Breast epithelium (tissue), 4 donors: Measurements from ENCODE around the gene FGF10. TPM values are rescaled to one million over a fixed set of nuclear protein-coding genes. Genes with fewer than 3 reads are reported as not detected.

Experiments
- DNase-seq, 2 donors: peaks; one replicate each; pipeline ENCODE4 v3.0.0-alpha.2; 2019; ENCODE audit warnings: low spot score in 2 of 2
- H3K27ac ChIP-seq, 2 donors: fragments of 200-600 bp; sonication (generic) in 1 of 2; one replicate each; pipeline ENCODE4 v1.5.1; 2016 to 2019; ENCODE audit warnings: mild to moderate bottlenecking in 1 of 2
- H3K27me3 ChIP-seq, 2 donors: fragments of 200-600 bp; sonication (generic) in 1 of 2; one replicate each; pipeline versions ENCODE4 v1.5.1 to v1.6.0; 2017 to 2019; ENCODE audit warnings: control low read depth in 1 of 2, mild to moderate bottlenecking in 1 of 2
- H3K36me3 ChIP-seq: fragments of 200-600 bp; one replicate; pipeline ENCODE4 v1.5.1; 2019
- H3K4me1 ChIP-seq, 2 donors: fragments of 200-600 bp; sonication (generic); one replicate each; pipeline ENCODE4 v1.5.1; 2016 to 2019; ENCODE audit warnings: control low read depth in 1 of 2
- H3K4me3 ChIP-seq, 3 donors: fragments of 200-600 bp; sonication (generic); 1 replicate in 2 of 3; 2 replicates in 1 of 3; pipeline ENCODE4 v1.5.1; 2016 to 2019; ENCODE audit warnings: mild to moderate bottlenecking in 3 of 3, moderate library complexity in 2 of 3
- H3K9me3 ChIP-seq, 2 donors: fragments of 200-600 bp; sonication (generic) in 1 of 2; one replicate each; pipeline ENCODE4 v1.5.1; 2016 to 2019; ENCODE audit warnings: control low read depth in 1 of 2
- POLR2A ChIP-seq: fragments of 450-650 bp; IDR thresholded peaks from one replicate; pipeline ENCODE4 v1.6.1; 2016; ENCODE audit warnings: antibody characterized with exemption, mild to moderate bottlenecking, moderate library complexity
- POLR2AphosphoS5 ChIP-seq, 3 donors: sonication (generic); formaldehyde crosslinking; IDR thresholded peaks; one replicate each; pipeline ENCODE4 v1.6.1; 2017; ENCODE audit warnings: antibody characterized with exemption in 3 of 3
- intact Hi-C: fragments of 100-400 bp; cut with DNase I; formaldehyde crosslinking; loops from one replicate; pipeline ENCODE4 v1.15.1; 2023; ENCODE audit warnings: low total_unique reads
- total RNA-seq, 3 donors: library from RNA; depleted of rRNA; stranded (reverse); fragments of >200 nt; gene quantifications; one replicate each; pipeline ENCODE4 v1.1.0, GENCODE V29; 2016
- TF ChIP-seq, protein P1 (sequence below), 3 donors: fragments of 450-650 bp; IDR thresholded peaks; one replicate each; pipeline ENCODE4 v1.5.1; 2016 to 2017; ENCODE audit warnings: antibody characterized with exemption in 3 of 3, mild to moderate bottlenecking in 3 of 3, moderate library complexity in 3 of 3

The FGF10 gene
- total RNA-seq, 3 donors from 2014 or later: 13.9 to 60.5 (median 31.1) TPM

DNA sequence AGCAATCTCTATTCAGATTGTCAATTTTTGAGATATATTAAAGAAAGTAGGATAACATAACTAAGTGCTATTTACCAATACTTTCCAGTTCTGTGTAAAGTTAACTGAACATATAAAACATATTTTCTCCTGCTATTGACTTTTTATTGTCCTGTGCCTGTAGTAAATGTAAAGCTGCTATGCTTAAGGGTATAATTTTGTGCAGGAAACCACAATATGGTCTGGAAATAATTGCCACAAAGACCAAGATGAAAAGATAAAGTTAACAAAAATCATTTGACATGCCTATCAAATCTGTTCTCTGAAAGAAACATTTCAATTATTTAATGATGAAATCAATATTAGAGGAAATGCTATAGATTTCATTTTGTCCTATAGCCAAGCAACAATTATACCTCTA, 121.3 kb downstream of the FGF10 start:
- H3K4me1 ChIP-seq: no peaks in the 10 kb centered on the region
- intact Hi-C loops: no loop called here
- no peak overlapping the region for H3K27ac ChIP-seq
- no peaks in the 10 kb centered on the region for H3K9me3 ChIP-seq
- H3K36me3 ChIP-seq: no peaks in the 10 kb centered on the region
- no peak for TF ChIP-seq POLR2A
- TF ChIP-seq, protein P1, sequence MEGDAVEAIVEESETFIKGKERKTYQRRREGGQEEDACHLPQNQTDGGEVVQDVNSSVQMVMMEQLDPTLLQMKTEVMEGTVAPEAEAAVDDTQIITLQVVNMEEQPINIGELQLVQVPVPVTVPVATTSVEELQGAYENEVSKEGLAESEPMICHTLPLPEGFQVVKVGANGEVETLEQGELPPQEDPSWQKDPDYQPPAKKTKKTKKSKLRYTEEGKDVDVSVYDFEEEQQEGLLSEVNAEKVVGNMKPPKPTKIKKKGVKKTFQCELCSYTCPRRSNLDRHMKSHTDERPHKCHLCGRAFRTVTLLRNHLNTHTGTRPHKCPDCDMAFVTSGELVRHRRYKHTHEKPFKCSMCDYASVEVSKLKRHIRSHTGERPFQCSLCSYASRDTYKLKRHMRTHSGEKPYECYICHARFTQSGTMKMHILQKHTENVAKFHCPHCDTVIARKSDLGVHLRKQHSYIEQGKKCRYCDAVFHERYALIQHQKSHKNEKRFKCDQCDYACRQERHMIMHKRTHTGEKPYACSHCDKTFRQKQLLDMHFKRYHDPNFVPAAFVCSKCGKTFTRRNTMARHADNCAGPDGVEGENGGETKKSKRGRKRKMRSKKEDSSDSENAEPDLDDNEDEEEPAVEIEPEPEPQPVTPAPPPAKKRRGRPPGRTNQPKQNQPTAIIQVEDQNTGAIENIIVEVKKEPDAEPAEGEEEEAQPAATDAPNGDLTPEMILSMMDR (IDR thresholded peaks at IDR 0.05): no peak
- TF ChIP-seq POLR2AphosphoS5 (IDR thresholded peaks at IDR 0.05): no peak
- DNase-seq: no peak
- no peaks in the 10 kb centered on the region for H3K27me3 ChIP-seq
- H3K4me3 ChIP-seq: no peak overlapping the region

DNA sequence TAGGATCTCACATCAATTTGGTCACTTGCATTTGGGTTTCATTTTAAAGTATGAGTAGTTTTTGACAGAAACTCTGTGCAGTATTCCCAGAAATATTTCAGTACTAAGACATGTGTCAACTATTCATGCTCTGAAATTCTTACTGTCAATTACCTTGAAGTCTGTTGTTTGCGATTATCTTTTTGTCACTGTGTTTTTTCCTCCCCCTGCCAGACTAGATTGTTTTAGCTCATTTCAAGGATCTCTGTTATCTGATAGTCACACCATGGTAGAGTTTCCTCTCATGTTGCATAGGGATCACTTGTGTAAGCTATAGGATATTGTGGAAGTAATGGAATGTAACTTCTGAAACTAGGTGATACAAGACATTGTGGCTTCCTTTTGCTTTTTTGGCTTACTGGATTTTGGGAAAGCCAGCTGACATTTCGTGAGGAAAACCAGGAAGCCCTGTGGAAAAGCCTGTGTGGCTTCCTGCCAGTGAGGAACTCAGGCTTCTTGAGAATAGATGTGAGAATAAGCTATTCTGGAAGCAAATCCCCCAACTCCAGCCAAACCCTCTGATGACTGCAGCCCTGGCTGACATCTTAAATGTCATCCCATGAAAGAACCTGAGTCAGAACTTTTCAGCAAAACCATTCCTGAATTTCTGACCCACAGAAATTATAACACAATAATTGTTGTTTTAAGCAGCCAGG, 122.2 kb downstream of the FGF10 start:
- H3K4me1 ChIP-seq: no peaks in the 10 kb centered on the region
- intact Hi-C loops: no loop called here
- no peak overlapping the region for H3K4me3 ChIP-seq
- TF ChIP-seq POLR2A (no peak), POLR2AphosphoS5 (IDR thresholded peaks at IDR 0.05) (no peak)
- TF ChIP-seq, protein P1 (IDR thresholded peaks at IDR 0.05): no peak
- no peaks in the 10 kb centered on the region for H3K36me3 ChIP-seq
- no peak for DNase-seq
- no peaks in the 10 kb centered on the region for H3K27me3 ChIP-seq
- H3K9me3 ChIP-seq: no peaks in the 10 kb centered on the region
- no peak overlapping the region for H3K27ac ChIP-seq

DNA sequence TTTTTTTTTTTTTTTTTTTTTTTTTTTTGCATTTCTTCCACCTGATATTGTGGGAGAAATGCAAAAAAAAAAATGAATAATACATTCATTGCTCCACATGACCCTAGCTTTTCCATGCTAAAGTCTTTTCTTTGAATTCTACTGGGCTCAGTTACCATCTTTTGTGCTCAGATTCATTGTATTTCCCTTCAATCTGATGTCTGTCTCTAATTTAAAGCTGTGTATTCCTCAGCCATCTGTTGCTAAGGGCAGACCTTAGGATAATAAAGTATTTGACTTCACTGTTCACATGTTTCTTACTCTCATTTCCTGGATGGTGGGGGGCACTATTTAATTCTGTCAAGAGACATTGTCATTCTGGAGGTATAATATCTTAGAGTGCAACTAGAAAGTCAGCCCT, 123.5 kb downstream of the FGF10 start:
- H3K27me3 ChIP-seq: no peaks in the 10 kb centered on the region
- H3K4me1 ChIP-seq: no peaks in the 10 kb centered on the region
- H3K4me3 ChIP-seq: no peak overlapping the region
- TF ChIP-seq, protein P1 (IDR thresholded peaks at IDR 0.05): no peak
- TF ChIP-seq POLR2AphosphoS5 (IDR thresholded peaks at IDR 0.05) (no peak), POLR2A (no peak)
- no peak overlapping the region for H3K27ac ChIP-seq
- DNase-seq: no peak
- intact Hi-C loops: no loop called here
- no peaks in the 10 kb centered on the region for H3K36me3 ChIP-seq
- no peaks in the 10 kb centered on the region for H3K9me3 ChIP-seq

DNA sequence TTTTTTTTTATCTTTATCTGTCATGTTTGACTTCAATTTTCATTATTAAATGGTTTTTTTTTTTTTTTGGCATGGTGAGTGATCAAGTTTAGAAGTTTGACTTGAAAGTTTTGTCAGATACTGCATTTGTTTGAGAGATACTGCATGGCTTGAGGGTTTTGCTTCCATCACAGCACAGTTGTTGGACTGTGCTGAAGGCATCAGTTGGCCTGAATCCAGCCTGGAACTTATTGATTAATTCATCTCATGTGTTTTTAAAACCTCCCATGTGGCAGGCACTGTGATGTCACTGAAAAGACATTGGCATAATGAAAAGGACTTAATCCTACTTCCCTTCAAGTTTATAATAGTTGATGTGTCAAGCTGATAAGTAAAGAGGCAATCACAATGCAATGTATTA, 128.4 kb downstream of the FGF10 start:
- Histone ChIP-seq H3K4me1 (no peaks in the 10 kb centered on the region), H3K36me3 (no peaks in the 10 kb centered on the region), H3K27ac (no peak overlapping the region), H3K9me3 (no peaks in the 10 kb centered on the region), H3K27me3 (no peaks in the 10 kb centered on the region), H3K4me3 (no peak overlapping the region)
- intact Hi-C loops: no loop called here
- TF ChIP-seq POLR2AphosphoS5 (IDR thresholded peaks at IDR 0.05) (no peak), POLR2A (no peak)
- TF ChIP-seq, protein P1 (IDR thresholded peaks at IDR 0.05): no peak
- no peak for DNase-seq

DNA sequence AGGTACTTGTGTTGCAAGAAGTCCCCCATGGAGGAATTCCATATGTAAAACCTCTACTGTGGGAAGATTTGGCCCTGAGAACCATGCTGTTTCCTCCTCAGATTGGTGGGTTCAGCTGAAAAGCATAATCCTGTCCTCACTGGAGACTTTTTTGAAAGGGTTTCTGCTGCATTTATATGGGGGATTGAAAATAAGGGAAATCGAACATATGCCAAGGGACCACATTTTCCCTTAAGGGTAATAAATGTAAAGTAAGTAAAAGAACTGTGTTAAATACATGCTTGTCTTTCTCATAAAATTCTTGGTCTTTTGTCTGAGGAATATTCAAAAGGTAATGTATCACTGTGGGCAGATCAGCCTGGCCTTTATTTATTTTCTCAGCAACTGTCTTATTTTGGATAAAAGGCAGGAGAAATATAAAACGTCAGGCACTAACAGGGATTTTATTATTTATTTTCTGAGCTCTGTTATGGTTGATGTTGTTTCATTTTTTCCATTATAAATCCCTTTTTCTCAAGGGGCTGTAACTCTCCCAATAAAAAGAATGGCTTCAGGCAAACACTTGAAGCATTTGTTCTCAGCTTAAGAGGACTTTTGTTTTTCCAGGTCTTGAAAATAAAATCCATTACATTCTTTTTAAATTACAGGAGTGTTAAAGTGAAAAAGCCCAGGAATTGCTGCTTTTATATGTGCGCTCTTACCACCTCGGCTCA, 131.4 kb downstream of the FGF10 start:
- H3K9me3 ChIP-seq: no peaks in the 10 kb centered on the region
- H3K27me3 ChIP-seq: no peaks in the 10 kb centered on the region
- no peaks in the 10 kb centered on the region for H3K4me1 ChIP-seq
- intact Hi-C loops: no loop called here
- no peak for DNase-seq
- no peaks in the 10 kb centered on the region for H3K36me3 ChIP-seq
- no peak overlapping the region for H3K27ac ChIP-seq
- no peak overlapping the region for H3K4me3 ChIP-seq
- no peak for TF ChIP-seq POLR2A
